Keratinocyte (primary cell): ENCODE results near the gene USP48. TPM values are rescaled to one million over a fixed set of nuclear protein-coding genes. Genes with fewer than 3 reads are reported as not detected.

Experiments
- DNase-seq: peaks from one replicate; pipeline ENCODE4 v3.0.0-alpha.2; 2011; ENCODE audit warnings: low read depth, missing footprints, low spot score
- FAIRE-seq: peaks from 2 replicates; lab custom pipeline; 2011; peaks lifted over from hg19 to GRCh38; lab: Jason Lieb, UNC
- H2AFZ ChIP-seq: 2 replicates; pipeline ENCODE4 v1.6.0; 2012; ENCODE audit warnings: low read length, control low read depth, inconsistent platforms; ENCODE audit not compliant: control insufficient read depth
- H3K27ac ChIP-seq: 2 replicates; pipeline ENCODE4 v1.5.1; 2011; ENCODE audit warnings: low read length; ENCODE audit not compliant: control insufficient read depth, insufficient read depth
- H3K27me3 ChIP-seq: 3 replicates; pipeline ENCODE4 v1.6.0; 2011; ENCODE audit warnings: low read length; ENCODE audit not compliant: control insufficient read depth, insufficient read depth; ENCODE audit errors: extremely low read depth
- H3K36me3 ChIP-seq, 2 experiments: 2 replicates in 1 of 2; 3 replicates in 1 of 2; pipeline ENCODE4 v1.5.1; 2011; ENCODE audit warnings: low read length in 2 of 2, mild to moderate bottlenecking in 1 of 2; ENCODE audit not compliant: control insufficient read depth in 2 of 2, insufficient read depth in 2 of 2; ENCODE audit errors: extremely low read depth in 1 of 2
- H3K4me1 ChIP-seq: 3 replicates; pipeline ENCODE4 v1.5.1; 2011; ENCODE audit warnings: low read length; ENCODE audit not compliant: control insufficient read depth, insufficient read depth; ENCODE audit errors: extremely low read depth
- H3K4me2 ChIP-seq: 3 replicates; pipeline ENCODE4 v1.6.0; 2011; ENCODE audit warnings: low read depth, low read length; ENCODE audit not compliant: control insufficient read depth, insufficient read depth; ENCODE audit errors: extremely low read depth
- H3K4me3 ChIP-seq, 3 experiments: fragments of 200-600 bp in 1 of 3; sonication (generic) in 1 of 3; 2 replicates in 2 of 3; 3 replicates in 1 of 3; pipeline ENCODE4 v1.5.1; 2011 to 2016; ENCODE audit warnings: low read length in 3 of 3, mild to moderate bottlenecking in 3 of 3, control low read depth in 2 of 3, inconsistent platforms in 1 of 3, low read depth in 1 of 3, mixed read lengths in 1 of 3, mixed run types in 1 of 3, moderate library complexity in 1 of 3; ENCODE audit not compliant: control insufficient read depth in 2 of 3, insufficient read depth in 2 of 3; ENCODE audit errors: extremely low read depth in 1 of 3
- H3K79me2 ChIP-seq: 2 replicates; pipeline ENCODE4 v1.6.0; 2012; ENCODE audit warnings: low read length; ENCODE audit not compliant: control insufficient read depth, insufficient read depth
- H3K9ac ChIP-seq: 3 replicates; pipeline ENCODE4 v1.6.0; 2011; ENCODE audit warnings: low read length; ENCODE audit not compliant: control insufficient read depth, insufficient read depth; ENCODE audit errors: extremely low read depth
- H3K9me1 ChIP-seq: 3 replicates; pipeline ENCODE4 v1.6.0; 2011; ENCODE audit warnings: low read length; ENCODE audit not compliant: control insufficient read depth, insufficient read depth; ENCODE audit errors: extremely low read depth
- H3K9me3 ChIP-seq: 2 replicates; pipeline ENCODE4 v1.5.1; 2012; ENCODE audit warnings: low read depth, low read length; ENCODE audit not compliant: control insufficient read depth
- H4K20me1 ChIP-seq: 3 replicates; pipeline ENCODE4 v1.6.0; 2011; ENCODE audit warnings: low read length; ENCODE audit not compliant: control insufficient read depth, insufficient read depth; ENCODE audit errors: extremely low read depth
- CTCF ChIP-seq, 3 experiments: IDR thresholded peaks in 1 of 3; conservative IDR thresholded peaks in 1 of 3; optimal IDR thresholded peaks in 1 of 3; 2 replicates in 2 of 3; 3 replicates in 1 of 3; pipeline versions ENCODE3 to v1.5.1; 2011; ENCODE audit warnings: low read length in 3 of 3, mild to moderate bottlenecking in 3 of 3, moderate library complexity in 2 of 3, control low read depth in 1 of 3, inconsistent platforms in 1 of 3; ENCODE audit not compliant: insufficient read depth in 2 of 3; ENCODE audit errors: extremely low read depth in 1 of 3
- EZH2 ChIP-seq: IDR thresholded peaks from one replicate; pipeline ENCODE4 v1.6.1; 2012; ENCODE audit warnings: inconsistent platforms, mild to moderate bottlenecking, low read length, moderate library complexity
- dilution Hi-C: fragments of 300-500 bp; cut with MboI; formaldehyde crosslinking; loops from one replicate; pipeline ENCODE4 v1.7.0; 2020; ENCODE audit warnings: low sequenced_read_pairs; ENCODE audit not compliant: extremely low pct_ligation_motif_present
- polyA plus RNA-seq, 5 experiments: library from polyadenylated mRNA; depleted of rRNA in 3 of 5; stranded (reverse) in 3 of 5; stranded (forward) in 1 of 5; unstranded in 1 of 5; fragments of >200 nt; gene quantifications; 1 replicate in 1 of 5; 2 replicates in 3 of 5; 3 replicates in 1 of 5; pipeline versions ENCODE4 v1.2.1 to v1.2.3, GENCODE V29; 2011 to 2012; ENCODE audit warnings: missing spikeins in 2 of 5, low read depth in 1 of 5, low replicate concordance in 1 of 5

USP48 gene
- polyA plus RNA-seq, 1 donor (not counting 4 experiments of a cell fraction or from before 2014, with no cell fraction given) = 33.0 TPM

GRCh38 chr1:21775550-21775914 is 7.4 kb downstream of the USP48 start:
- H4K20me1 ChIP-seq = no peaks in the 10 kb centered on the region
- H3K9ac ChIP-seq = no peak overlapping the region
- DNase-seq (no peak), FAIRE-seq (no peak)
- no peak overlapping the region for H2AFZ ChIP-seq
- no peak overlapping the region for H3K27ac ChIP-seq
- H3K4me1 ChIP-seq = no peaks in the 10 kb centered on the region
- no peaks in the 10 kb centered on the region for H3K9me1 ChIP-seq
- H3K4me2 ChIP-seq = no peak overlapping the region
- peaks cover 93% of the 10 kb centered on the region for H3K79me2 ChIP-seq
- TF ChIP-seq EZH2 (no peak), CTCF (optimal IDR thresholded peaks at IDR 0.05 in 1 of 3, IDR thresholded peaks at IDR 0.05 in 1 of 3, conservative IDR thresholded peaks at IDR 0.05 in 1 of 3; ENCODE audit: extremely low read depth in 1 of 3, insufficient read depth in 2 of 3, low read length in 3 of 3) (no peak)
- H3K36me3 ChIP-seq = peaks cover 0 to 3% of the 10 kb centered on the region in 2 experiments
- H3K27me3 ChIP-seq = no peaks in the 10 kb centered on the region
- dilution Hi-C loops = no loop called here
- H3K4me3 ChIP-seq = no peak overlapping the region
- no peaks in the 10 kb centered on the region for H3K9me3 ChIP-seq

- FAIRE-seq = no peak
These were observed 8.0 kb downstream of the USP48 start for GRCh38 chr1:21774835-21775549.

More at GRCh38 chr1:21774835-21775549, 8.0 kb downstream of the USP48 start:
- no peaks in the 10 kb centered on the region for H4K20me1 ChIP-seq
- no peak overlapping the region for H3K4me2 ChIP-seq
- H3K4me3 ChIP-seq = no peak overlapping the region
- TF ChIP-seq EZH2 = no peak
- no peak for TF ChIP-seq CTCF (optimal IDR thresholded peaks at IDR 0.05 in 1 of 3, IDR thresholded peaks at IDR 0.05 in 1 of 3, conservative IDR thresholded peaks at IDR 0.05 in 1 of 3; ENCODE audit: extremely low read depth in 1 of 3, insufficient read depth in 2 of 3, low read length in 3 of 3)
- DNase-seq = no peak
- H3K27ac ChIP-seq = no peak overlapping the region
- H3K79me2 ChIP-seq = peaks cover 93% of the 10 kb centered on the region
- no peaks in the 10 kb centered on the region for H3K27me3 ChIP-seq
- no peaks in the 10 kb centered on the region for H3K9me3 ChIP-seq
- no peak overlapping the region for H3K9ac ChIP-seq
- no peaks in the 10 kb centered on the region for H3K9me1 ChIP-seq
- peaks cover 0 to 3% of the 10 kb centered on the region in 2 experiments for H3K36me3 ChIP-seq
- H3K4me1 ChIP-seq = no peaks in the 10 kb centered on the region
- no peak overlapping the region for H2AFZ ChIP-seq
- dilution Hi-C loops = no loop called here
